ENCODE data around the gene FIBCD1. TPM values are rescaled to one million over a fixed set of nuclear protein-coding genes. Genes with fewer than 3 reads are reported as not detected.

The FIBCD1 gene
- total RNA-seq, 2 experiments from 2014 or later, result not detected

GRCh38 chr9:130925050-130925678, 13.9 kb downstream of the FIBCD1 start:
- ChIA-PET CTCF (no interaction called here), POLR2A (no interaction called here)
- no peaks in the 10 kb centered on the region for H3K9me3 Mint-ChIP-seq
- H3K4me3 Mint-ChIP-seq, result no peak overlapping the region
- no peak overlapping the region for H3K27ac Mint-ChIP-seq
- no peaks in the 10 kb centered on the region for H3K36me3 Mint-ChIP-seq (ENCODE audit: low read depth)
- DNase-seq, result no peak
- no peaks in the 10 kb centered on the region for H3K27me3 Mint-ChIP-seq
- no peaks in the 10 kb centered on the region for H3K4me1 Mint-ChIP-seq

GRCh38 chr9:130924448-130924788, 14.6 kb downstream of the FIBCD1 start:
- ChIA-PET POLR2A (no interaction called here), CTCF (no interaction called here)
- no peaks in the 10 kb centered on the region for H3K9me3 Mint-ChIP-seq
- H3K4me3 Mint-ChIP-seq, result no peak overlapping the region
- no peak overlapping the region for H3K27ac Mint-ChIP-seq
- H3K4me1 Mint-ChIP-seq, result no peaks in the 10 kb centered on the region
- no peaks in the 10 kb centered on the region for H3K27me3 Mint-ChIP-seq
- H3K36me3 Mint-ChIP-seq (ENCODE audit: low read depth), result no peaks in the 10 kb centered on the region
- no peak for DNase-seq

- H3K27me3 Mint-ChIP-seq, result no peaks in the 10 kb centered on the region
- no peaks in the 10 kb centered on the region for H3K9me3 Mint-ChIP-seq
- no peak overlapping the region for H3K27ac Mint-ChIP-seq
- H3K4me1 Mint-ChIP-seq, result no peaks in the 10 kb centered on the region
- POLR2A ChIA-PET, result no interaction called here
- CTCF ChIA-PET, result no interaction called here
- H3K36me3 Mint-ChIP-seq (ENCODE audit: low read depth), result no peaks in the 10 kb centered on the region
- no peak overlapping the region for H3K4me3 Mint-ChIP-seq
- no peak for DNase-seq
Observed at GRCh38 chr9:130923611-130924447, 15.2 kb downstream of the FIBCD1 start.

- H3K9me3 Mint-ChIP-seq, result no peaks in the 10 kb centered on the region
- no peaks in the 10 kb centered on the region for H3K27me3 Mint-ChIP-seq
- no peak overlapping the region for H3K4me3 Mint-ChIP-seq
Observed at GRCh38 chr9:130922893-130923610, 16.0 kb downstream of the FIBCD1 start.

GRCh38 chr9:130921989-130922892, 16.8 kb downstream of the FIBCD1 start:
- H3K27me3 Mint-ChIP-seq, result no peaks in the 10 kb centered on the region
- no peaks in the 10 kb centered on the region for H3K9me3 Mint-ChIP-seq
- no peak for DNase-seq
- H3K36me3 Mint-ChIP-seq (ENCODE audit: low read depth), result no peaks in the 10 kb centered on the region
- POLR2A ChIA-PET, result no interaction called here
- H3K4me3 Mint-ChIP-seq, result no peak overlapping the region
- CTCF ChIA-PET, result no interaction called here
- no peak overlapping the region for H3K27ac Mint-ChIP-seq
- no peaks in the 10 kb centered on the region for H3K4me1 Mint-ChIP-seq

More at GRCh38 chr9:130922893-130923610, 16.0 kb downstream of the FIBCD1 start:
- ChIA-PET POLR2A (no interaction called here), CTCF (no interaction called here)
- no peak overlapping the region for H3K27ac Mint-ChIP-seq
- no peak for DNase-seq
- no peaks in the 10 kb centered on the region for H3K4me1 Mint-ChIP-seq
- H3K36me3 Mint-ChIP-seq (ENCODE audit: low read depth), result no peaks in the 10 kb centered on the region

- no peaks in the 10 kb centered on the region for H3K4me1 Mint-ChIP-seq
- H3K9me3 Mint-ChIP-seq, result no peaks in the 10 kb centered on the region
- no peaks in the 10 kb centered on the region for H3K36me3 Mint-ChIP-seq (ENCODE audit: low read depth)
- H3K27ac Mint-ChIP-seq, result no peak overlapping the region
- DNase-seq, result no peak
- ChIA-PET CTCF (no interaction called here), POLR2A (interaction anchor here (0.6 kb wide), 1 partner anchor 60 kb away, joined by 3 read pairs; no protein-coding TSS in a partner anchor)
- no peak overlapping the region for H3K4me3 Mint-ChIP-seq
- no peaks in the 10 kb centered on the region for H3K27me3 Mint-ChIP-seq
Observed at GRCh38 chr9:130921300-130921988, 17.6 kb downstream of the FIBCD1 start.

GRCh38 chr9:130920762-130921299, 18.2 kb downstream of the FIBCD1 start:
- no peaks in the 10 kb centered on the region for H3K27me3 Mint-ChIP-seq

GRCh38 chr9:130920233-130920632, 18.8 kb downstream of the FIBCD1 start:
- H3K27ac Mint-ChIP-seq, result no peak overlapping the region
- CTCF ChIA-PET, result no interaction called here
- no peaks in the 10 kb centered on the region for H3K9me3 Mint-ChIP-seq
- H3K4me3 Mint-ChIP-seq, result no peak overlapping the region
- no peaks in the 10 kb centered on the region for H3K4me1 Mint-ChIP-seq
- POLR2A ChIA-PET, result no interaction called here
- no peak for DNase-seq
- H3K36me3 Mint-ChIP-seq (ENCODE audit: low read depth), result no peaks in the 10 kb centered on the region
- H3K27me3 Mint-ChIP-seq, result no peaks in the 10 kb centered on the region

More at GRCh38 chr9:130920762-130921299, 18.2 kb downstream of the FIBCD1 start:
- Mint-ChIP-seq H3K4me3 (no peak overlapping the region), H3K9me3 (no peaks in the 10 kb centered on the region), H3K27ac (no peak overlapping the region), H3K4me1 (no peaks in the 10 kb centered on the region), H3K36me3 (ENCODE audit: low read depth) (no peaks in the 10 kb centered on the region)
- CTCF ChIA-PET, result no interaction called here
- DNase-seq, result no peak
- POLR2A ChIA-PET, result interaction anchor here (0.6 kb wide), 1 partner anchor 60 kb away, joined by 3 read pairs; no protein-coding TSS in a partner anchor

GRCh38 chr9:130919559-130920145, 19.4 kb downstream of the FIBCD1 start:
- ChIA-PET POLR2A (no interaction called here), CTCF (no interaction called here)

GRCh38 chr9:130918826-130919558, 20.1 kb downstream of the FIBCD1 start:
- no peak overlapping the region for H3K27ac Mint-ChIP-seq
- no peaks in the 10 kb centered on the region for H3K4me1 Mint-ChIP-seq
- H3K36me3 Mint-ChIP-seq (ENCODE audit: low read depth), result no peaks in the 10 kb centered on the region
- no peak for DNase-seq
- H3K27me3 Mint-ChIP-seq, result no peaks in the 10 kb centered on the region
- H3K9me3 Mint-ChIP-seq, result no peaks in the 10 kb centered on the region
- no peak overlapping the region for H3K4me3 Mint-ChIP-seq
- ChIA-PET CTCF (interaction anchor here (0.7 kb wide), 1 partner anchor 191 kb away, joined by 3 read pairs; no protein-coding TSS in a partner anchor), POLR2A (no interaction called here)

More at GRCh38 chr9:130919559-130920145, 19.4 kb downstream of the FIBCD1 start:
- no peaks in the 10 kb centered on the region for H3K9me3 Mint-ChIP-seq
- no peaks in the 10 kb centered on the region for H3K4me1 Mint-ChIP-seq
- DNase-seq, result no peak
- no peak overlapping the region for H3K4me3 Mint-ChIP-seq
- H3K36me3 Mint-ChIP-seq (ENCODE audit: low read depth), result no peaks in the 10 kb centered on the region
- H3K27me3 Mint-ChIP-seq, result no peaks in the 10 kb centered on the region
- no peak overlapping the region for H3K27ac Mint-ChIP-seq

GRCh38 chr9:130918101-130918825, 20.8 kb downstream of the FIBCD1 start:
- DNase-seq, result no peak
- H3K27me3 Mint-ChIP-seq, result no peaks in the 10 kb centered on the region
- H3K4me1 Mint-ChIP-seq, result no peaks in the 10 kb centered on the region
- no peak overlapping the region for H3K27ac Mint-ChIP-seq
- POLR2A ChIA-PET, result no interaction called here
- no peaks in the 10 kb centered on the region for H3K36me3 Mint-ChIP-seq (ENCODE audit: low read depth)
- CTCF ChIA-PET, result interaction anchor here (0.7 kb wide), 1 partner anchor 192 kb away, joined by 3 read pairs; no protein-coding TSS in a partner anchor
- H3K9me3 Mint-ChIP-seq, result no peaks in the 10 kb centered on the region
- H3K4me3 Mint-ChIP-seq, result no peak overlapping the region

Measured in activated CD4-positive, alpha-beta T cell treated with anti-CD3 and anti-CD28 coated beads, Interleukin-2, amount 10 ng/mL, durations not matched to agents 7 days and 5 days (primary cell).